Loucy (cell line): ENCODE data around the gene HDGFL3.

Experiments
- CTCF ChIP-seq: fragments of 200-600 bp; sonication (generic); conservative IDR thresholded peaks from 2 replicates; pipeline ENCODE4 v1.5.1; 2014; ENCODE audit warnings: mild to moderate bottlenecking, antibody characterized with exemption, low read length
- EZH2phosphoT487 ChIP-seq: fragments of 200-600 bp; IDR thresholded peaks from 2 replicates; pipeline ENCODE4 v1.6.1; 2018; ENCODE audit warnings: antibody characterized with exemption, mild to moderate bottlenecking, moderate library complexity, borderline replicate concordance

DNA sequence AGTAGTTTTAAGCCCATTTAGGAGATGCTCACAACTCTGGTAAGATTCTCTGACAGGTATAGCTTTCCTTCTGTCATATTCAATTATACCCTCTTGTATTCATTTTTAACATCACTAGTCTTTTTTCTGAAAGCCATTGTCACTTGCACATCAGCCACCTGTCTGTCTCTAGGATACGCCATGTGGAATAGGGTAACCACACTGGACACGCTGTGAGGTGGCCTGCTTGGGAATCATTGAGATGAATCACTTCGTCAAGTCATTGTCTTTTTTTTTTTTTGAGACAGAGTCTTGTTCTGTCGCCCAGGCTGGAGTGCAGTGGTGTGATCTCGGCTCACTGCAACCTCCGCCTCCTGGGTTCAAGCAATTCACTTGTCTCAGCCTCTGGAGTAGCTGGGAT, 92.8 kb downstream of the HDGFL3 start:
- TF ChIP-seq CTCF (no peak), EZH2phosphoT487 (no peak)
